ENCODE results near the gene AHCYL2. TPM values are rescaled to one million over a fixed set of nuclear protein-coding genes. Genes with fewer than 3 reads are reported as not detected.

Gene AHCYL2
- total RNA-seq, 1 experiment from 2014 or later: 17.0 TPM

DNA sequence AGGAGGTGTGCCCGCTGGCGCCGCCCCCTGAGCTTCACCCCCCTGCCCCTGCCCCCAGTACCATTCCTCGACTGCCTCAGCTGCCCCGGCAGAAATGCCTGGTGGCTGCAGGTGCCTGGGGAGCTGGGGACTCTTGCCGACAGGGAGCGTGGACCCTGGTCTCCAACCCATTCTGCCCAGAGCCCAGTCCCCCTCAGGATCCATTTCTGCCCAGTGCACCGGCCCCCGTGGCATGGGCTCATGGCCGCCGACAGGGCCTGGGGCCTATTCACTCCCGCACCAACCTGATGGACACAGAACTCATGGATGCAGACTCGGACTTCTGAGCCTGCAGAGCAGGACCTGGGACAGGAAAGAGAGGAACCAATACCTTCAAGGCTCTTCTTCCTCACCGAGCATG, 12.7 kb upstream of the AHCYL2 start:
- no peak overlapping the region for H3K4me2 ChIP-seq (ENCODE audit: low read length)
- intact Hi-C loops (cut with micrococcal nuclease): loop anchor here (10.0 kb wide), 1 partner anchor 133 kb away; no protein-coding TSS in a partner anchor
- DNase-seq (ENCODE audit: low read depth, low spot score) (no peak), ATAC-seq (no peak)
- no peaks in the 10 kb centered on the region for H3K27me3 ChIP-seq (ENCODE audit: insufficient read depth, low read length)
- H3K4me3 ChIP-seq (replicated peaks in 1 of 2; ENCODE audit: low read depth in 1 of 2, low read length in 2 of 2): no peak overlapping the region
- H3K9ac ChIP-seq (ENCODE audit: low read length): no peak overlapping the region
- no peaks in the 10 kb centered on the region for H3K4me1 ChIP-seq (ENCODE audit: control insufficient read depth in 1 of 2, insufficient read depth in 2 of 2, low read length in 2 of 2)
- H3K79me2 ChIP-seq (ENCODE audit: insufficient read depth, low read length): no peaks in the 10 kb centered on the region
- H3K9me3 ChIP-seq (ENCODE audit: control insufficient read depth in 1 of 2, insufficient read depth in 1 of 2, low read depth in 1 of 2, low read length in 2 of 2): no peaks in the 10 kb centered on the region
- TF ChIP-seq, protein P1, sequence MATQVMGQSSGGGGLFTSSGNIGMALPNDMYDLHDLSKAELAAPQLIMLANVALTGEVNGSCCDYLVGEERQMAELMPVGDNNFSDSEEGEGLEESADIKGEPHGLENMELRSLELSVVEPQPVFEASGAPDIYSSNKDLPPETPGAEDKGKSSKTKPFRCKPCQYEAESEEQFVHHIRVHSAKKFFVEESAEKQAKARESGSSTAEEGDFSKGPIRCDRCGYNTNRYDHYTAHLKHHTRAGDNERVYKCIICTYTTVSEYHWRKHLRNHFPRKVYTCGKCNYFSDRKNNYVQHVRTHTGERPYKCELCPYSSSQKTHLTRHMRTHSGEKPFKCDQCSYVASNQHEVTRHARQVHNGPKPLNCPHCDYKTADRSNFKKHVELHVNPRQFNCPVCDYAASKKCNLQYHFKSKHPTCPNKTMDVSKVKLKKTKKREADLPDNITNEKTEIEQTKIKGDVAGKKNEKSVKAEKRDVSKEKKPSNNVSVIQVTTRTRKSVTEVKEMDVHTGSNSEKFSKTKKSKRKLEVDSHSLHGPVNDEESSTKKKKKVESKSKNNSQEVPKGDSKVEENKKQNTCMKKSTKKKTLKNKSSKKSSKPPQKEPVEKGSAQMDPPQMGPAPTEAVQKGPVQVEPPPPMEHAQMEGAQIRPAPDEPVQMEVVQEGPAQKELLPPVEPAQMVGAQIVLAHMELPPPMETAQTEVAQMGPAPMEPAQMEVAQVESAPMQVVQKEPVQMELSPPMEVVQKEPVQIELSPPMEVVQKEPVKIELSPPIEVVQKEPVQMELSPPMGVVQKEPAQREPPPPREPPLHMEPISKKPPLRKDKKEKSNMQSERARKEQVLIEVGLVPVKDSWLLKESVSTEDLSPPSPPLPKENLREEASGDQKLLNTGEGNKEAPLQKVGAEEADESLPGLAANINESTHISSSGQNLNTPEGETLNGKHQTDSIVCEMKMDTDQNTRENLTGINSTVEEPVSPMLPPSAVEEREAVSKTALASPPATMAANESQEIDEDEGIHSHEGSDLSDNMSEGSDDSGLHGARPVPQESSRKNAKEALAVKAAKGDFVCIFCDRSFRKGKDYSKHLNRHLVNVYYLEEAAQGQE (IDR thresholded peaks at IDR 0.05; ENCODE audit: low read depth): no peak
- TF ChIP-seq, protein P2, sequence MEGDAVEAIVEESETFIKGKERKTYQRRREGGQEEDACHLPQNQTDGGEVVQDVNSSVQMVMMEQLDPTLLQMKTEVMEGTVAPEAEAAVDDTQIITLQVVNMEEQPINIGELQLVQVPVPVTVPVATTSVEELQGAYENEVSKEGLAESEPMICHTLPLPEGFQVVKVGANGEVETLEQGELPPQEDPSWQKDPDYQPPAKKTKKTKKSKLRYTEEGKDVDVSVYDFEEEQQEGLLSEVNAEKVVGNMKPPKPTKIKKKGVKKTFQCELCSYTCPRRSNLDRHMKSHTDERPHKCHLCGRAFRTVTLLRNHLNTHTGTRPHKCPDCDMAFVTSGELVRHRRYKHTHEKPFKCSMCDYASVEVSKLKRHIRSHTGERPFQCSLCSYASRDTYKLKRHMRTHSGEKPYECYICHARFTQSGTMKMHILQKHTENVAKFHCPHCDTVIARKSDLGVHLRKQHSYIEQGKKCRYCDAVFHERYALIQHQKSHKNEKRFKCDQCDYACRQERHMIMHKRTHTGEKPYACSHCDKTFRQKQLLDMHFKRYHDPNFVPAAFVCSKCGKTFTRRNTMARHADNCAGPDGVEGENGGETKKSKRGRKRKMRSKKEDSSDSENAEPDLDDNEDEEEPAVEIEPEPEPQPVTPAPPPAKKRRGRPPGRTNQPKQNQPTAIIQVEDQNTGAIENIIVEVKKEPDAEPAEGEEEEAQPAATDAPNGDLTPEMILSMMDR (IDR thresholded peaks at IDR 0.05 in 2 of 3, conservative IDR thresholded peaks at IDR 0.05 in 1 of 3; ENCODE audit: borderline replicate concordance in 1 of 3, insufficient read depth in 1 of 3, low read depth in 2 of 3, low read length in 2 of 3): no peak
- TF ChIP-seq, protein P3, sequence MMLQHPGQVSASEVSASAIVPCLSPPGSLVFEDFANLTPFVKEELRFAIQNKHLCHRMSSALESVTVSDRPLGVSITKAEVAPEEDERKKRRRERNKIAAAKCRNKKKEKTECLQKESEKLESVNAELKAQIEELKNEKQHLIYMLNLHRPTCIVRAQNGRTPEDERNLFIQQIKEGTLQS (IDR thresholded peaks at IDR 0.05): no peak
- no TSS peak for BruUV-seq (replicated peaks)
- no peaks in the 10 kb centered on the region for H3K9me2 ChIP-seq (ENCODE audit: insufficient read depth)
- ChIA-PET CTCF (interaction anchor here (5.0 kb wide), 1 partner anchor 49 kb away, joined by 45 read pairs; no protein-coding TSS in a partner anchor), POLR2A (no interaction called here), RAD21 (ENCODE audit: low non-redundant PET in 1 of 2, low total read pairs in 2 of 2, uncharacterized antibody in 2 of 2, unreplicated experiment in 2 of 2) (no interaction called here)
- no peaks in the 10 kb centered on the region for H3K36me3 ChIP-seq (ENCODE audit: control insufficient read depth in 1 of 2, insufficient read depth in 2 of 2, low read length in 2 of 2)
- no peaks in the 10 kb centered on the region for H4K20me1 ChIP-seq (ENCODE audit: insufficient read depth)
- H3K27ac ChIP-seq (ENCODE audit: low read depth, low read length): no peak overlapping the region
- H2AFZ ChIP-seq (ENCODE audit: low read depth, low read length, poor library complexity, severe bottlenecking): no peak overlapping the region

Measured in HCT116 (cell line).